Nephron (organoid): ENCODE data around the gene TRAPPC2L.
A peak's percentile ranks its signal among the peaks of the same experiment; 100 is the strongest.

ENCODE experiments used
- H3K27ac Mint-ChIP-seq, 3 experiments: 2 replicates each; pipeline ENCODE4 v1.8.0; 2020; ENCODE audit warnings: mixed read lengths in 3 of 3, mild to moderate bottlenecking in 2 of 3, moderate library complexity in 1 of 3
- H3K27me3 Mint-ChIP-seq: 2 replicates; pipeline ENCODE4 v1.8.0; 2021; ENCODE audit warnings: low read depth, mild to moderate bottlenecking, moderate library complexity, mixed read lengths
- H3K36me3 Mint-ChIP-seq: 2 replicates; pipeline ENCODE4 v1.8.0; 2020; ENCODE audit warnings: low read depth, mixed read lengths
- H3K4me1 Mint-ChIP-seq: 2 replicates; pipeline ENCODE4 v1.8.0; 2020; ENCODE audit warnings: mixed read lengths
- H3K4me3 Mint-ChIP-seq, 3 experiments: 2 replicates each; pipeline ENCODE4 v1.8.0; 2020; ENCODE audit warnings: mild to moderate bottlenecking in 3 of 3, mixed read lengths in 3 of 3, moderate library complexity in 2 of 3
- H3K9me3 Mint-ChIP-seq: 2 replicates; pipeline ENCODE4 v1.8.0; 2020; ENCODE audit warnings: mixed read lengths
- CTCF ChIP-seq, 3 experiments: fragments of 200-600 bp; sonication (generic); IDR thresholded peaks; one replicate each; pipeline ENCODE4 v1.5.0; 2021; ENCODE audit warnings: antibody characterized with exemption in 3 of 3; ENCODE audit not compliant: unreplicated experiment in 3 of 3

TRAPPC2L gene

GRCh38 chr16:88851616-88852015 is 5.3 kb upstream of the TRAPPC2L start:
- Mint-ChIP-seq H3K9me3 (no peaks in the 10 kb centered on the region), H3K4me1 (peaks cover 6% of the 10 kb centered on the region), H3K36me3 (peaks cover 7% of the 10 kb centered on the region), H3K27me3 (no peaks in the 10 kb centered on the region), H3K4me3 (no peak overlapping the region), H3K27ac (no peak overlapping the region)
- no peak for TF ChIP-seq CTCF (IDR thresholded peaks at IDR 0.05; ENCODE audit: unreplicated experiment in 3 of 3)

- Mint-ChIP-seq H3K27ac (no peak overlapping the region), H3K4me1 (peaks cover 14% of the 10 kb centered on the region), H3K4me3 (no peak overlapping the region), H3K9me3 (no peaks in the 10 kb centered on the region), H3K27me3 (no peaks in the 10 kb centered on the region), H3K36me3 (peaks cover 7% of the 10 kb centered on the region)
- TF ChIP-seq CTCF (IDR thresholded peaks at IDR 0.05; ENCODE audit: unreplicated experiment in 3 of 3): no peak
Observed at GRCh38 chr16:88853325-88853941, 3.5 kb upstream of the TRAPPC2L start.

- H3K9me3 Mint-ChIP-seq: no peaks in the 10 kb centered on the region
- H3K36me3 Mint-ChIP-seq: peaks cover 7% of the 10 kb centered on the region
- peaks cover 14% of the 10 kb centered on the region for H3K4me1 Mint-ChIP-seq
- no peak for TF ChIP-seq CTCF (IDR thresholded peaks at IDR 0.05; ENCODE audit: unreplicated experiment in 3 of 3)
- H3K27me3 Mint-ChIP-seq: no peaks in the 10 kb centered on the region
- H3K4me3 Mint-ChIP-seq: peak overlapping the region; percentile 85 to 90 (median 89)
- no peak overlapping the region for H3K27ac Mint-ChIP-seq
Observed at GRCh38 chr16:88854306-88855111, 2.4 kb upstream of the TRAPPC2L start.

GRCh38 chr16:88855176-88855575 is 1.8 kb upstream of the TRAPPC2L start:
- Mint-ChIP-seq H3K27ac (peak overlapping the region in 1 of 3 experiments; percentile 56), H3K27me3 (no peaks in the 10 kb centered on the region), H3K4me3 (peak overlapping the region; percentile 85 to 90 (median 89)), H3K36me3 (peaks cover 7% of the 10 kb centered on the region), H3K9me3 (no peaks in the 10 kb centered on the region), H3K4me1 (peaks cover 14% of the 10 kb centered on the region)
- no peak for TF ChIP-seq CTCF (IDR thresholded peaks at IDR 0.05; ENCODE audit: unreplicated experiment in 3 of 3)

GRCh38 chr16:88855736-88856121 is 1.2 kb upstream of the TRAPPC2L start:
- Mint-ChIP-seq H3K4me1 (peaks cover 14% of the 10 kb centered on the region), H3K27me3 (no peaks in the 10 kb centered on the region), H3K27ac (no peak overlapping the region), H3K36me3 (peaks cover 8% of the 10 kb centered on the region), H3K4me3 (peak overlapping the region; percentile 85 to 90 (median 89)), H3K9me3 (no peaks in the 10 kb centered on the region)
- no peak for TF ChIP-seq CTCF (IDR thresholded peaks at IDR 0.05; ENCODE audit: unreplicated experiment in 3 of 3)
